Loucy (cell line): Measurements from ENCODE around the gene SLC26A2.

Source experiments
- H2AFZ ChIP-seq: fragments of 200-600 bp; sonication (generic); 2 replicates; pipeline ENCODE4 v1.6.0; 2016; ENCODE audit warnings: antibody characterized with exemption, mild to moderate bottlenecking, low read length, moderate library complexity
- H3F3A ChIP-seq: fragments of 200-600 bp; 2 replicates; pipeline ENCODE4 v1.6.0; 2016; ENCODE audit warnings: antibody characterized with exemption, low read depth, mild to moderate bottlenecking
- H3K27me3 ChIP-seq: fragments of 200-600 bp; sonication (generic); 2 replicates; pipeline ENCODE4 v1.6.1; 2014; ENCODE audit warnings: low read length, mild to moderate bottlenecking; ENCODE audit not compliant: insufficient read depth, poor library complexity, severe bottlenecking
- H3K36me3 ChIP-seq: fragments of 200-600 bp; sonication (generic); 2 replicates; pipeline ENCODE4 v1.6.1; 2016; ENCODE audit warnings: low read length; ENCODE audit not compliant: insufficient read depth
- H3K4me1 ChIP-seq: fragments of 200-600 bp; sonication (generic); 2 replicates; pipeline ENCODE4 v1.5.1; 2014; ENCODE audit warnings: low read length, mild to moderate bottlenecking; ENCODE audit not compliant: insufficient read depth, poor library complexity, severe bottlenecking
- H3K4me2 ChIP-seq: fragments of 200-600 bp; sonication (generic); 2 replicates; pipeline ENCODE4 v1.6.0; 2014; ENCODE audit warnings: antibody characterized with exemption, low read length, low read depth, mild to moderate bottlenecking; ENCODE audit not compliant: poor library complexity, severe bottlenecking
- H3K4me3 ChIP-seq: fragments of 200-600 bp; sonication (generic); 2 replicates; pipeline ENCODE4 v1.5.1; 2014; ENCODE audit warnings: low read length, mild to moderate bottlenecking, mixed read lengths; ENCODE audit not compliant: poor library complexity, severe bottlenecking
- H3K79me2 ChIP-seq: fragments of 200-600 bp; sonication (generic); 2 replicates; pipeline ENCODE4 v1.6.1; 2014; ENCODE audit warnings: low read length; ENCODE audit not compliant: insufficient read depth
- H3K9ac ChIP-seq: fragments of 200-600 bp; sonication (generic); 2 replicates; pipeline ENCODE4 v1.6.0; 2014; ENCODE audit warnings: mild to moderate bottlenecking, low read depth, low read length, moderate library complexity; ENCODE audit not compliant: poor library complexity, severe bottlenecking
- H3K9me2 ChIP-seq: fragments of 200-600 bp; sonication (generic); replicated peaks from 2 replicates; pipeline ENCODE4 v1.6.1; 2016; ENCODE audit warnings: low read depth, low read length, mixed read lengths
- H3K9me3 ChIP-seq: fragments of 200-600 bp; sonication (generic); 2 replicates; pipeline ENCODE4 v1.6.1; 2014; ENCODE audit warnings: mild to moderate bottlenecking, antibody characterized with exemption, low read length, low read depth; ENCODE audit not compliant: insufficient read depth
- H4K20me1 ChIP-seq: fragments of 200-600 bp; sonication (generic); 2 replicates; pipeline ENCODE4 v1.6.0; 2014; ENCODE audit warnings: antibody characterized with exemption, low read length, mild to moderate bottlenecking; ENCODE audit not compliant: insufficient read depth, poor library complexity, severe bottlenecking
- EZH2phosphoT487 ChIP-seq: fragments of 200-600 bp; IDR thresholded peaks from 2 replicates; pipeline ENCODE4 v1.6.1; 2018; ENCODE audit warnings: antibody characterized with exemption, mild to moderate bottlenecking, moderate library complexity, borderline replicate concordance
- TF ChIP-seq, protein P1 (sequence below): fragments of 200-600 bp; sonication (generic); conservative IDR thresholded peaks from 2 replicates; pipeline ENCODE4 v1.5.1; 2014; ENCODE audit warnings: mild to moderate bottlenecking, antibody characterized with exemption, low read length

Gene SLC26A2

DNA sequence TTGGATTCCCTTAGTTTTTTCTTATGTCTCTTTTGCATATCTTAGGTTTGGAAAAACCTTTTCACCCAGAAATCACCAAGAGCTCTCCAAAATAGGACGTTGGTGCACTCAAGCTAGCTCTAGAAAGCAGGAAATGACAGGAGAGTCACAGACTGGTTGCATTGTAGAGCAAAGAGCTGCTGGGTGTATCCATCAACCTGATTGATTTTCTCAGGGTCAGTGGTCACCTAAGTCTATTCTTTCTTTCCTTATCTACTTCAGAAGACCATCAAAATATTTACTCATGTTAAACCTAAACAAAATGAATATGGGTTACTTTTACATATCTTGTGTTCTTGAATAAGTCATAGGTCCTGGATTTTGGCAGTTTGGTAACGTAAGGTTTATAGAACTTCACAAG is 14.9 kb downstream of the SLC26A2 start:
- Histone ChIP-seq H3K4me3 (no peak overlapping the region), H3K27me3 (no peaks in the 10 kb centered on the region), H3K9me2 (no peaks in the 10 kb centered on the region), H2AFZ (no peak overlapping the region), H3K4me2 (no peak overlapping the region), H3K4me1 (no peaks in the 10 kb centered on the region), H3K9me3 (no peaks in the 10 kb centered on the region), H3K79me2 (no peaks in the 10 kb centered on the region), H4K20me1 (no peaks in the 10 kb centered on the region), H3K36me3 (peaks cover 8% of the 10 kb centered on the region; the same call in 1 of the 2 replicates), H3F3A (no peaks in the 10 kb centered on the region), H3K9ac (no peak overlapping the region)
- TF ChIP-seq EZH2phosphoT487: no peak
- TF ChIP-seq, protein P1, sequence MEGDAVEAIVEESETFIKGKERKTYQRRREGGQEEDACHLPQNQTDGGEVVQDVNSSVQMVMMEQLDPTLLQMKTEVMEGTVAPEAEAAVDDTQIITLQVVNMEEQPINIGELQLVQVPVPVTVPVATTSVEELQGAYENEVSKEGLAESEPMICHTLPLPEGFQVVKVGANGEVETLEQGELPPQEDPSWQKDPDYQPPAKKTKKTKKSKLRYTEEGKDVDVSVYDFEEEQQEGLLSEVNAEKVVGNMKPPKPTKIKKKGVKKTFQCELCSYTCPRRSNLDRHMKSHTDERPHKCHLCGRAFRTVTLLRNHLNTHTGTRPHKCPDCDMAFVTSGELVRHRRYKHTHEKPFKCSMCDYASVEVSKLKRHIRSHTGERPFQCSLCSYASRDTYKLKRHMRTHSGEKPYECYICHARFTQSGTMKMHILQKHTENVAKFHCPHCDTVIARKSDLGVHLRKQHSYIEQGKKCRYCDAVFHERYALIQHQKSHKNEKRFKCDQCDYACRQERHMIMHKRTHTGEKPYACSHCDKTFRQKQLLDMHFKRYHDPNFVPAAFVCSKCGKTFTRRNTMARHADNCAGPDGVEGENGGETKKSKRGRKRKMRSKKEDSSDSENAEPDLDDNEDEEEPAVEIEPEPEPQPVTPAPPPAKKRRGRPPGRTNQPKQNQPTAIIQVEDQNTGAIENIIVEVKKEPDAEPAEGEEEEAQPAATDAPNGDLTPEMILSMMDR: no peak

DNA sequence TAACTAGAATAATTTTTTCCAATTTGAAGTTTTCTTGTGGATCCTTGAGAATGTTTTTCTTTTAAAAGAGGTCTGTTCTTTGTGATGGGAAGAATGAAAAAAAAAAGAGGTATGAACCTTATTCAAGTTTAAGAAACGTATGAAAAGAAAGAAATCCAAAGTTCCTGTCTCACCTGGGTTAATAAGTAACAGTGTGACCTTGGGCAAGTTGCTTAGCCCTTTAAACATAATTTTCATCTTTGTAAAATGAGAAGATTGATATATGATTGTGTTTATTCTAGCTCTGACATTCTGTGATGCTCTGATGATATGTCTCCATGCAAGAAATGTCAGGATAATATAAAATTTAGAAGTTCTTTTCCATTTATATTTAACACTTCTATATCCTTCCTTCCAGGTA is 19.3 kb downstream of the SLC26A2 start:
- no peaks in the 10 kb centered on the region for H3K79me2 ChIP-seq
- no peak overlapping the region for H3K9ac ChIP-seq
- no peaks in the 10 kb centered on the region for H3K9me2 ChIP-seq
- H3K4me2 ChIP-seq: no peak overlapping the region
- no peaks in the 10 kb centered on the region for H3K4me1 ChIP-seq
- H2AFZ ChIP-seq: no peak overlapping the region
- H3K9me3 ChIP-seq: no peaks in the 10 kb centered on the region
- no peaks in the 10 kb centered on the region for H3F3A ChIP-seq
- no peaks in the 10 kb centered on the region for H3K27me3 ChIP-seq
- no peak overlapping the region for H3K4me3 ChIP-seq
- peaks cover 12% of the 10 kb centered on the region; the same call in 1 of the 2 replicates for H3K36me3 ChIP-seq
- no peaks in the 10 kb centered on the region for H4K20me1 ChIP-seq
- no peak for TF ChIP-seq EZH2phosphoT487
- TF ChIP-seq, protein P1: no peak

DNA sequence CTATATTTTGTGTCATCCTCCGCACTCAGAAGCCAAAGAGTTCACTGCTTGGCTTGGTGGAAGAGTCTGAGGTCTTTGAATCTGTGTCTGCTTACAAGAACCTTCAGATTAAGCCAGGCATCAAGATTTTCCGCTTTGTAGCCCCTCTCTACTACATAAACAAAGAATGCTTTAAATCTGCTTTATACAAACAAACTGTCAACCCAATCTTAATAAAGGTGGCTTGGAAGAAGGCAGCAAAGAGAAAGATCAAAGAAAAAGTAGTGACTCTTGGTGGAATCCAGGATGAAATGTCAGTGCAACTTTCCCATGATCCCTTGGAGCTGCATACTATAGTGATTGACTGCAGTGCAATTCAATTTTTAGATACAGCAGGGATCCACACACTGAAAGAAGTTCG is 20.6 kb downstream of the SLC26A2 start:
- no peak for TF ChIP-seq EZH2phosphoT487
- TF ChIP-seq, protein P1: no peak
- Histone ChIP-seq H3K79me2 (no peaks in the 10 kb centered on the region), H3K9me3 (no peaks in the 10 kb centered on the region), H3F3A (no peaks in the 10 kb centered on the region), H3K9ac (no peak overlapping the region), H3K4me2 (no peak overlapping the region), H3K4me3 (no peak overlapping the region), H2AFZ (no peak overlapping the region), H3K9me2 (no peaks in the 10 kb centered on the region), H3K36me3 (peaks cover 12% of the 10 kb centered on the region; the same call in 1 of the 2 replicates), H3K4me1 (no peaks in the 10 kb centered on the region), H4K20me1 (no peaks in the 10 kb centered on the region), H3K27me3 (no peaks in the 10 kb centered on the region)
